Measurements from ENCODE around the gene DNMT3A. TPM values are rescaled to one million over a fixed set of nuclear protein-coding genes. Genes with fewer than 3 reads are reported as not detected.

The DNMT3A gene
- total and polyA plus RNA-seq, 3 donors from 2014 or later = 15.5 to 36.3 (median 36.3) TPM

DNA sequence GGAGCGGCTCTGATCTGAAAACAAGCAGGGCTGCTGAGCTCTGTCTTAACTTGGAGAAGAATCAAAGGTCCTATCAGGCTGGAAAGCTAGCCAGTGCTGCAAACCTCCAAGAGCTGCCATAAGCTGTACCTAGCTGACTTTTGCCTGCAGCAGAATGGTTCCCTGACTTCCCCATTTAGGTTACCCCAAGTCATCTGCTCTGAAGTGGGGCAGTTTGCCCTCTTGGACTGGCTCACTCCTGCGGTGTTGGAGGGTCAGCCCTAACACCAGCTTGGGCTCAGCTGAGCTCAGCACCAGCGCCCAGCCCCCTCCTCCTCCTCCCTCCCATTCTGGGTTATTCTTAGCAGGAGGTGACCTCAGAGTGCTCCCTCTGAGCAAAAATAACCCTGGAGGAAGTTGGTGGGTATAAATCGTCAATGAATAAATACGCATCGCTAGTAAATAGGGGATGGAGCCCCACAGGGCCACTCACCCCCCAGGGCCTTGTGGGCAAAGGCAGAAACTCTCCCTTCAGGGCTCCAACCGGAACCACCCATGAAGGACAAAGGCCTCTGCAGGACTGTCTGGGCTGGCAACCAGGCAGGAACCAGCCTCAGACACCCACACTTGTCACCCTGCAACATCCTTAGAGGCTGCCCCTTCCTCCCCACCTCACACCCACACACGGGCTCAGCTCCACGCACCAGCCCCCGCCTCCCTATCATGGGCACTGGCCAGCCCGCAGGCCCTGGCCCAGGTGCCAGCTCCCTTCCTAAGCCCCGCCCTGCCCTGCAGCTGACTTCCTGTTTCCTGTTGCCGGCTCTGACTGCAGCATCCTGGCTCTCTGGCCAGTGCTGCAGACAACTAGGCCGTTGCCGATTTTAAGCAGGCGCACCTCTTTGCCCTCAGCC lies 46.9 kb downstream of the DNMT3A start:
- TF ChIP-seq POLR2A (IDR thresholded peaks at IDR 0.05) = no peak
- TF ChIP-seq, protein P1, sequence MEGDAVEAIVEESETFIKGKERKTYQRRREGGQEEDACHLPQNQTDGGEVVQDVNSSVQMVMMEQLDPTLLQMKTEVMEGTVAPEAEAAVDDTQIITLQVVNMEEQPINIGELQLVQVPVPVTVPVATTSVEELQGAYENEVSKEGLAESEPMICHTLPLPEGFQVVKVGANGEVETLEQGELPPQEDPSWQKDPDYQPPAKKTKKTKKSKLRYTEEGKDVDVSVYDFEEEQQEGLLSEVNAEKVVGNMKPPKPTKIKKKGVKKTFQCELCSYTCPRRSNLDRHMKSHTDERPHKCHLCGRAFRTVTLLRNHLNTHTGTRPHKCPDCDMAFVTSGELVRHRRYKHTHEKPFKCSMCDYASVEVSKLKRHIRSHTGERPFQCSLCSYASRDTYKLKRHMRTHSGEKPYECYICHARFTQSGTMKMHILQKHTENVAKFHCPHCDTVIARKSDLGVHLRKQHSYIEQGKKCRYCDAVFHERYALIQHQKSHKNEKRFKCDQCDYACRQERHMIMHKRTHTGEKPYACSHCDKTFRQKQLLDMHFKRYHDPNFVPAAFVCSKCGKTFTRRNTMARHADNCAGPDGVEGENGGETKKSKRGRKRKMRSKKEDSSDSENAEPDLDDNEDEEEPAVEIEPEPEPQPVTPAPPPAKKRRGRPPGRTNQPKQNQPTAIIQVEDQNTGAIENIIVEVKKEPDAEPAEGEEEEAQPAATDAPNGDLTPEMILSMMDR (IDR thresholded peaks at IDR 0.05) = no peak
- Histone ChIP-seq H3K4me1 (peaks cover 32% of the 10 kb centered on the region), H3K27ac (peak overlapping the region; percentile 74 to 83), H3K9me3 (no peaks in the 10 kb centered on the region), H3K27me3 (no peaks in the 10 kb centered on the region), H3K4me3 (no peak overlapping the region), H3K36me3 (ENCODE audit: low read depth, missing control alignments) (no peaks in the 10 kb centered on the region)
- 33% methylated on average over 16 of the region's 16 CpGs for WGBS, 2 donors
- DNase-seq = peak; percentile 84
- intact Hi-C loops (cut with DNase I; ENCODE audit: low total_unique reads) = no loop called here

DNA sequence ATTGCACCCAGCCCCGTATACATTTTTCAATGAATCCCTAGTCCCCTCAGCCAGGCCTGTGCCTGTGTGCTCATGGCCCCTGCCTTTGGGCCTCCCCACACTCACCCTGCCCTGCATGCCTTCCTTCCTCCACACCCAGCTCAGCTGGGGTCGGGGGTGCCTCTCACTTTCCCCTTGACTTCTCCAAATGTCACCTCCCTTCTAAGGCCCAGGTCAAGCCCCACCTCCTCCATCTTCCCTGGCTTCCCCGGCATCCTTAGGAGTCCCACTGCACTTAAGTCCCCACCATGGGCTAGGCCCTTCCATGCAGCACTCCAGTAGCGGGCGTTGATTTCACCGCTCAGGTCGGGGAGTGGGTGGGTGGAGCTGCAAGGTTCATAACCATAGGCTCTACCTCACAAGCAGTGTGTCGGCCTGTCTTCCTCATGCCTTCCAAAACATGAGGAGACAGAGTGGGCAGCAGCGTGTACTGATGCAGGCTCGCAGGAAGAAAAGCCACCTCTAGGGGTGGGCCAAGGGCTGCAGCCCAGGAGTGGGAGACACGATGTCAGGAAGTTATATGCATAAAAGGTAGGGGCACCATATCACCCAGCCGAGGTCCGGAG lies 47.7 kb downstream of the DNMT3A start:
- Histone ChIP-seq H3K9me3 (no peaks in the 10 kb centered on the region), H3K36me3 (ENCODE audit: low read depth, missing control alignments) (no peaks in the 10 kb centered on the region), H3K4me1 (peaks cover 32% of the 10 kb centered on the region), H3K27me3 (no peaks in the 10 kb centered on the region), H3K4me3 (no peak overlapping the region), H3K27ac (peak overlapping the region; percentile 74 to 83)
- DNase-seq = no peak
- TF ChIP-seq, protein P1 (IDR thresholded peaks at IDR 0.05) = no peak
- no peak for TF ChIP-seq POLR2A (IDR thresholded peaks at IDR 0.05)
- intact Hi-C loops (cut with DNase I; ENCODE audit: low total_unique reads) = no loop called here
- 71 to 74% methylated on average over 13 of the region's 13 CpGs for WGBS, 2 donors

DNA sequence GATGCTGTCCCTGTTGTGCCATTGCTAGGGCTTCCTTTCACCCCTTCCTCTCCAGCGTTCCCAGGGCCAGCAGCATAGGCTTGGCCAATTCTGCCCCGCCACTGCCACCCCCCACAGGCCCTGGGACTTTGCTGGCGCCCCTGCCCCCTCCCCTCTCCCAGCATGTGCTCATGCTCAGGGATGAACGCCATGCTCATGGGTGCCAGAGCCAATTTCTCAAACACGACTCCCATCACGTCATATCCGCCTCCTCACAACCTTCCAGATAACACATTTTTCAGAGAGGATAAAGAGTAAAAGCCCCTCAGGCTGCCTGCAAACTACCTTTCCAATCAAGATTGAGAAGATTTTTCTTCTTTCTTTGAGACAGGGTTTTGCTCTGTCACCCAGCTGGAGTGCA lies 48.6 kb downstream of the DNMT3A start:
- Histone ChIP-seq H3K9me3 (no peaks in the 10 kb centered on the region), H3K27me3 (no peaks in the 10 kb centered on the region), H3K27ac (no peak overlapping the region), H3K4me3 (no peak overlapping the region), H3K4me1 (peaks cover 32% of the 10 kb centered on the region), H3K36me3 (ENCODE audit: low read depth, missing control alignments) (no peaks in the 10 kb centered on the region)
- 74 to 79% methylated on average over 7 of the region's 7 CpGs for WGBS, 2 donors
- intact Hi-C loops (cut with DNase I; ENCODE audit: low total_unique reads) = no loop called here
- TF ChIP-seq, protein P1 (IDR thresholded peaks at IDR 0.05) = no peak
- TF ChIP-seq POLR2A (IDR thresholded peaks at IDR 0.05) = no peak
- DNase-seq = no peak

DNA sequence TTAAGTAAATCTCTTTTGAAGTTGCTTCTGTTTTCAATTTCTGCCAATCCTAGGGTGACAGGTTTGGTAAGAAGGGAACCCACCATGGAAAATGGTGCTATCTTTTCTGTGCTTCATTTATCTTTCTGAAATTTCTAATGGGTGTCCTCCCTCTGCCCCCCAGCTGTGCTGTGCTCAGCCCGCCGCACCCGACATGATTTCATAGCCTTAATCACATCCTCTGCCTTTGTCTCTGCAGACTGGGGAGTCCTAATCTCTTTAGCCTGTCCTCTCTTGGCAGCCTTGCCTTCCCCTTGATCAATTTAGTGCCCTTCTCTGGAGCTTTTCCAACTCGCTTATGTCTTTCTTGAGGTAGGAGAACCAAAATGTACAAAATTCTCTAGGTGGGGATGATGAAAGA lies 49.3 kb downstream of the DNMT3A start:
- Histone ChIP-seq H3K9me3 (no peaks in the 10 kb centered on the region), H3K36me3 (ENCODE audit: low read depth, missing control alignments) (no peaks in the 10 kb centered on the region), H3K4me1 (peaks cover 32% of the 10 kb centered on the region), H3K4me3 (no peak overlapping the region), H3K27me3 (no peaks in the 10 kb centered on the region), H3K27ac (no peak overlapping the region)
- TF ChIP-seq POLR2A (IDR thresholded peaks at IDR 0.05) = no peak
- TF ChIP-seq, protein P1 (IDR thresholded peaks at IDR 0.05) = no peak
- no peak for DNase-seq
- intact Hi-C loops (cut with DNase I; ENCODE audit: low total_unique reads) = no loop called here
- WGBS, 2 donors = 66 to 78% methylated on average over 4 of the region's 4 CpGs

Data from testis (tissue), 3 donors.